ENCODE data around the gene DISP3.

Gene DISP3

GRCh38 chr1:11478571-11479374 lies at the start of gene DISP3:
TSS of gene DISP3 (plus strand) at chr1:11479155. CDS start at chr1:11500993, 21,838 bp downstream.
- DNase-seq (ENCODE audit: low read depth) = no peak

- DNase-seq (ENCODE audit: low read depth) = no peak
These were observed 49.7 kb upstream of the DISP3 start for GRCh38 chr1:11429226-11429625.

- DNase-seq (ENCODE audit: low read depth) = no peak
These were observed 49.0 kb upstream of the DISP3 start for GRCh38 chr1:11429935-11430334.

GRCh38 chr1:11431941-11432507 lies 46.9 kb upstream of the DISP3 start:
- no peak for DNase-seq (ENCODE audit: low read depth)

GRCh38 chr1:11432526-11432925 lies 46.4 kb upstream of the DISP3 start:
- no peak for DNase-seq (ENCODE audit: low read depth)

- DNase-seq (ENCODE audit: low read depth) = no peak
These were observed 44.5 kb upstream of the DISP3 start for GRCh38 chr1:11434501-11434900.

GRCh38 chr1:11434926-11435325 lies 44.0 kb upstream of the DISP3 start:
- no peak for DNase-seq (ENCODE audit: low read depth)

GRCh38 chr1:11438996-11439395 lies 40.0 kb upstream of the DISP3 start:
- no peak for DNase-seq (ENCODE audit: low read depth)

- no peak for DNase-seq (ENCODE audit: low read depth)
These were observed 37.6 kb upstream of the DISP3 start for GRCh38 chr1:11441211-11441952.

GRCh38 chr1:11443043-11443442 lies 35.9 kb upstream of the DISP3 start:
- DNase-seq (ENCODE audit: low read depth) = no peak

- DNase-seq (ENCODE audit: low read depth) = no peak
These were observed 34.8 kb upstream of the DISP3 start for GRCh38 chr1:11443961-11444658.

- DNase-seq (ENCODE audit: low read depth) = no peak
These were observed 34.0 kb upstream of the DISP3 start for GRCh38 chr1:11444907-11445306.

- DNase-seq (ENCODE audit: low read depth) = no peak
These were observed 31.1 kb upstream of the DISP3 start for GRCh38 chr1:11447903-11448302.

GRCh38 chr1:11448373-11449099 lies 30.4 kb upstream of the DISP3 start:
- no peak for DNase-seq (ENCODE audit: low read depth)

GRCh38 chr1:11449100-11449403 lies 29.9 kb upstream of the DISP3 start:
- DNase-seq (ENCODE audit: low read depth) = no peak

- DNase-seq (ENCODE audit: low read depth) = no peak
These were observed 28.6 kb upstream of the DISP3 start for GRCh38 chr1:11450310-11450709.

GRCh38 chr1:11453742-11454491 lies 25.0 kb upstream of the DISP3 start:
- DNase-seq (ENCODE audit: low read depth) = no peak

- DNase-seq (ENCODE audit: low read depth) = no peak
These were observed 22.9 kb upstream of the DISP3 start for GRCh38 chr1:11455967-11456570.

GRCh38 chr1:11456965-11457364 lies 22.0 kb upstream of the DISP3 start:
- DNase-seq (ENCODE audit: low read depth) = no peak

- DNase-seq (ENCODE audit: low read depth) = no peak
These were observed 20.1 kb upstream of the DISP3 start for GRCh38 chr1:11458811-11459275.

All from GM04503 (cell line).